NCI-H510A treated with DMSO at 0.1 percent for 48 hours (cell line): ENCODE measurements around the gene TMTC2.

Experiments used
- DNase-seq: peaks from one replicate; lab custom pipeline; 2025; lab: John Stamatoyannopoulos, UW

TMTC2 gene

GRCh38 chr12:83140135-83140534 lies 453.4 kb downstream of the TMTC2 start:
- no peak for DNase-seq

- no peak for DNase-seq
Measured at GRCh38 chr12:83141460-83141994, 454.8 kb downstream of the TMTC2 start.

- DNase-seq, result no peak
Measured at GRCh38 chr12:83142914-83143313, 456.2 kb downstream of the TMTC2 start.

- DNase-seq, result no peak
Measured at GRCh38 chr12:83143950-83144349, 457.2 kb downstream of the TMTC2 start.

GRCh38 chr12:83145325-83145840 lies 458.7 kb downstream of the TMTC2 start:
- DNase-seq, result no peak

GRCh38 chr12:83147341-83147740 lies 460.6 kb downstream of the TMTC2 start:
- no peak for DNase-seq

GRCh38 chr12:83149987-83150386 lies 463.3 kb downstream of the TMTC2 start:
- no peak for DNase-seq

GRCh38 chr12:83150465-83151189 lies 463.9 kb downstream of the TMTC2 start:
- DNase-seq, result no peak

GRCh38 chr12:83153177-83153576 lies 466.5 kb downstream of the TMTC2 start:
- DNase-seq, result no peak

GRCh38 chr12:83156815-83157214 lies 470.1 kb downstream of the TMTC2 start:
- no peak for DNase-seq

GRCh38 chr12:83157604-83158003 lies 470.9 kb downstream of the TMTC2 start:
- no peak for DNase-seq

GRCh38 chr12:83158613-83159207 lies 472.0 kb downstream of the TMTC2 start:
- DNase-seq, result no peak

GRCh38 chr12:83161456-83161855 lies 474.8 kb downstream of the TMTC2 start:
- no peak for DNase-seq

- no peak for DNase-seq
Measured at GRCh38 chr12:83168751-83169150, 482.0 kb downstream of the TMTC2 start.

GRCh38 chr12:83172441-83172840 lies 485.7 kb downstream of the TMTC2 start:
- no peak for DNase-seq

GRCh38 chr12:83172866-83173649 lies 486.4 kb downstream of the TMTC2 start:
- DNase-seq, result no peak

GRCh38 chr12:83179999-83180398 lies 493.3 kb downstream of the TMTC2 start:
- DNase-seq, result no peak

GRCh38 chr12:83181074-83181473 lies 494.4 kb downstream of the TMTC2 start:
- DNase-seq, result no peak

GRCh38 chr12:83183132-83183531 lies 496.4 kb downstream of the TMTC2 start:
- DNase-seq, result no peak
